SU-DHL-6 (cell line): ENCODE results near the gene CEP350.

Experiments
- EZH2phosphoT487 ChIP-seq: fragments of 200-600 bp; sonication (generic), shearing (Covaris generic); conservative IDR thresholded peaks from 2 replicates; pipeline ENCODE4 v1.6.1; 2018; ENCODE audit warnings: mild to moderate bottlenecking, antibody characterized with exemption, low read length, moderate library complexity, mixed read lengths
- TF ChIP-seq, protein P1 (sequence below): fragments of 200-600 bp; sonication (generic); IDR thresholded peaks from one replicate; pipeline ENCODE4 v1.5.1; 2017; ENCODE audit warnings: antibody characterized with exemption, mild to moderate bottlenecking, low read length, moderate library complexity; ENCODE audit not compliant: insufficient read depth, poor library complexity, severe bottlenecking

DNA sequence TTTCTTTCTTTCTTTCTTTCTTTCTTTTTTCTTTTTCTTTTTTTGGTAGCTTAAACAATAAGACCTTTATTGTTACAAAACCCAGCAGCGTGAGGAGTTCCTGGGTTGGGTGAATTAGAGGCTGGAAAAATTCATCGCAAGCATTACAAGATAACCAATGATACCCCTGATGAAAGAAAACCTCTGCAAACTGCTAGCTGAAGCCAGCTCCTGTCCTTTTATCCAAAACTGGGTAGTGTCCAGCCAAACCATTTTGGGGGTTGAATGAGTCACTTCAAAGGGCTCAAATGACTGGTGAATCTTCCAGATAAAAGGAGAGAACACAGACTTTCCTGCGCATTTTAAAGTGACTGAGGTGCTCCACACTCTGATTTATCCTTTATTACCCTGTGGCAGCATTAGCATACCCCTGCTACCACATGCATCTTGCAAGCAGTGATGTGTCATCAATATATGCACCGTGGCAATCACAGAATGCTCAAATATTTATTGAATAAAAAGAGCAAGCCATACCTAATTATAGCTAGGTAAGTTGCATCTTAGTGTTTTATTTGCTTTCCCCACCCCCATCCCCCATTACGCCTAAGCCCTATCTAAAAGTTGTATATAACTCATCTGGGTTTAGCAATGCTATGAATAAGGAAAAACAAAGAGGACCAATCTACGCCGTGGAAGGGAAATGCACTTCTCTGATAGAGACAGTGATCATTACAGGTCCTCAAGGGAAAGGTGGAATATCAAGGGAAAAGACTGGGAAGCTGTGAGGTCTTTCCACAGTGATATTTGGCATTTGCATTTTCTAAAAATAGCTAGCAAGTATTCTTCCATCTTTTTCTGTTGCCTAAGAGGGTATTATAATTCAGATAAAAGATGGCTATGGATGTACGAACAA lies 32.4 kb upstream of the CEP350 start:
- TF ChIP-seq, protein P1, sequence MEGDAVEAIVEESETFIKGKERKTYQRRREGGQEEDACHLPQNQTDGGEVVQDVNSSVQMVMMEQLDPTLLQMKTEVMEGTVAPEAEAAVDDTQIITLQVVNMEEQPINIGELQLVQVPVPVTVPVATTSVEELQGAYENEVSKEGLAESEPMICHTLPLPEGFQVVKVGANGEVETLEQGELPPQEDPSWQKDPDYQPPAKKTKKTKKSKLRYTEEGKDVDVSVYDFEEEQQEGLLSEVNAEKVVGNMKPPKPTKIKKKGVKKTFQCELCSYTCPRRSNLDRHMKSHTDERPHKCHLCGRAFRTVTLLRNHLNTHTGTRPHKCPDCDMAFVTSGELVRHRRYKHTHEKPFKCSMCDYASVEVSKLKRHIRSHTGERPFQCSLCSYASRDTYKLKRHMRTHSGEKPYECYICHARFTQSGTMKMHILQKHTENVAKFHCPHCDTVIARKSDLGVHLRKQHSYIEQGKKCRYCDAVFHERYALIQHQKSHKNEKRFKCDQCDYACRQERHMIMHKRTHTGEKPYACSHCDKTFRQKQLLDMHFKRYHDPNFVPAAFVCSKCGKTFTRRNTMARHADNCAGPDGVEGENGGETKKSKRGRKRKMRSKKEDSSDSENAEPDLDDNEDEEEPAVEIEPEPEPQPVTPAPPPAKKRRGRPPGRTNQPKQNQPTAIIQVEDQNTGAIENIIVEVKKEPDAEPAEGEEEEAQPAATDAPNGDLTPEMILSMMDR, result no peak
- no peak for TF ChIP-seq EZH2phosphoT487
